ENCODE data around the gene GRK1. TPM values are rescaled to one million over a fixed set of nuclear protein-coding genes. Genes with fewer than 3 reads are reported as not detected.

The GRK1 gene
- total RNA-seq, 1 donor from 2014 or later: 1.1 TPM

DNA sequence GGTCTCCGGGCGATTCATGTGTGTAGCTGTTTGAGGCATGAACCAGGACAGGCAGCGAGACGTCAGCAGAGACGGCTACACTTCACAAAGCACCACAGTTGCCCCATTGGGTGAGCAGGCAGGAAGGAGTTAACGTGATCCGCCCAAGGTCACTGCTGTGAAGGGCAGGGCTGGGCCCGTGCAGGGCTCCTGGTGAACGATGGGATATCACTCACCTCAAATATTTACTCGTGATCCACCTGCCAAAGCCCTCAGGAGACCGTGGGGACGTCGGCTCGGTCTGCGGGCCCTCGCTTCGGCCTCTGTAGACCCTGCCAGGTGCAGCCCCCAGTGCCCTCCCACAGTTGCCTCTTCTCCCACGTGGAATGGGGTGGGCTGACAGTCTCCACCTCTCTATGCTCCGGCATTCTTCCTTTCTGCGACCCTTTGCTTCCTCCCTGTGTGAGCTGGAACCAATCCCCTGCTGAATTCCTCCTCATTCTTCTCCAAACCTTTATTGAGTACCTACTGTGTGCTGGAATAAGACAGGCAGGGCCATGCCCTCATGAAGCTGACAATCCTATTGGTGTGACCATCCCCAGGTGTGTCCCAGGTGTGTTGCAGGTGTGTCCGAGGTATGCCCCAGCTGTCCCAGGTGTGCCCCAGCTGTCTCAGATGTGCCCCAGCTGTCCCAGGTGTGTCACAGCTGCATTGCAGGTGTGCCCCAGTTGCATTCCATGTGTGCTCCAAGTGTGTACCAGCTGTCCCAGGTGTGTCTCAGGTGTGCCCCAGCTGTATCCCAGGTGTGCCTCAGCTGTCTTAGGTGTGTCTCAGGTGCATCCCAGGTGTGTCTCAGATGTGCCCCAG, 2.0 kb upstream of the GRK1 start:
- no peak for DNase-seq (ENCODE audit: low spot score, unreplicated experiment)
- peaks cover 6% of the 10 kb centered on the region for H3K27me3 Mint-ChIP-seq
- peaks cover 12% of the 10 kb centered on the region for H3K4me1 Mint-ChIP-seq (ENCODE audit: low read depth)
- peak overlapping the region; percentile 78 for H3K27ac Mint-ChIP-seq
- peaks cover 1% of the 10 kb centered on the region for H3K36me3 Mint-ChIP-seq (ENCODE audit: insufficient read depth)
- TF ChIP-seq, protein P1, sequence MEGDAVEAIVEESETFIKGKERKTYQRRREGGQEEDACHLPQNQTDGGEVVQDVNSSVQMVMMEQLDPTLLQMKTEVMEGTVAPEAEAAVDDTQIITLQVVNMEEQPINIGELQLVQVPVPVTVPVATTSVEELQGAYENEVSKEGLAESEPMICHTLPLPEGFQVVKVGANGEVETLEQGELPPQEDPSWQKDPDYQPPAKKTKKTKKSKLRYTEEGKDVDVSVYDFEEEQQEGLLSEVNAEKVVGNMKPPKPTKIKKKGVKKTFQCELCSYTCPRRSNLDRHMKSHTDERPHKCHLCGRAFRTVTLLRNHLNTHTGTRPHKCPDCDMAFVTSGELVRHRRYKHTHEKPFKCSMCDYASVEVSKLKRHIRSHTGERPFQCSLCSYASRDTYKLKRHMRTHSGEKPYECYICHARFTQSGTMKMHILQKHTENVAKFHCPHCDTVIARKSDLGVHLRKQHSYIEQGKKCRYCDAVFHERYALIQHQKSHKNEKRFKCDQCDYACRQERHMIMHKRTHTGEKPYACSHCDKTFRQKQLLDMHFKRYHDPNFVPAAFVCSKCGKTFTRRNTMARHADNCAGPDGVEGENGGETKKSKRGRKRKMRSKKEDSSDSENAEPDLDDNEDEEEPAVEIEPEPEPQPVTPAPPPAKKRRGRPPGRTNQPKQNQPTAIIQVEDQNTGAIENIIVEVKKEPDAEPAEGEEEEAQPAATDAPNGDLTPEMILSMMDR (IDR thresholded peaks at IDR 0.05; ENCODE audit: unreplicated experiment): no peak
- no peak overlapping the region for H3K4me3 Mint-ChIP-seq (ENCODE audit: low read depth)
- peaks cover 17% of the 10 kb centered on the region for H3K9me3 Mint-ChIP-seq (ENCODE audit: low read depth)

GRCh38 chr13:113665597-113666328, 1.3 kb upstream of the GRK1 start:
- Mint-ChIP-seq H3K9me3 (ENCODE audit: low read depth) (peaks cover 15% of the 10 kb centered on the region), H3K36me3 (ENCODE audit: insufficient read depth) (peaks cover under 1% of the 10 kb centered on the region), H3K27ac (no peak overlapping the region), H3K4me3 (ENCODE audit: low read depth) (no peak overlapping the region), H3K27me3 (peaks cover 6% of the 10 kb centered on the region), H3K4me1 (ENCODE audit: low read depth) (peaks cover 12% of the 10 kb centered on the region)
- no peak for DNase-seq (ENCODE audit: low spot score, unreplicated experiment)
- TF ChIP-seq, protein P1 (IDR thresholded peaks at IDR 0.05; ENCODE audit: unreplicated experiment): no peak

GRCh38 chr13:113666329-113666670, 719 bp upstream of the GRK1 start:
- TF ChIP-seq, protein P1 (IDR thresholded peaks at IDR 0.05; ENCODE audit: unreplicated experiment): no peak
- Mint-ChIP-seq H3K27ac (no peak overlapping the region), H3K27me3 (peaks cover 6% of the 10 kb centered on the region), H3K4me3 (ENCODE audit: low read depth) (no peak overlapping the region), H3K36me3 (ENCODE audit: insufficient read depth) (no peaks in the 10 kb centered on the region), H3K4me1 (ENCODE audit: low read depth) (peaks cover 12% of the 10 kb centered on the region), H3K9me3 (ENCODE audit: low read depth) (peaks cover 10% of the 10 kb centered on the region)
- DNase-seq (ENCODE audit: low spot score, unreplicated experiment): no peak

DNA sequence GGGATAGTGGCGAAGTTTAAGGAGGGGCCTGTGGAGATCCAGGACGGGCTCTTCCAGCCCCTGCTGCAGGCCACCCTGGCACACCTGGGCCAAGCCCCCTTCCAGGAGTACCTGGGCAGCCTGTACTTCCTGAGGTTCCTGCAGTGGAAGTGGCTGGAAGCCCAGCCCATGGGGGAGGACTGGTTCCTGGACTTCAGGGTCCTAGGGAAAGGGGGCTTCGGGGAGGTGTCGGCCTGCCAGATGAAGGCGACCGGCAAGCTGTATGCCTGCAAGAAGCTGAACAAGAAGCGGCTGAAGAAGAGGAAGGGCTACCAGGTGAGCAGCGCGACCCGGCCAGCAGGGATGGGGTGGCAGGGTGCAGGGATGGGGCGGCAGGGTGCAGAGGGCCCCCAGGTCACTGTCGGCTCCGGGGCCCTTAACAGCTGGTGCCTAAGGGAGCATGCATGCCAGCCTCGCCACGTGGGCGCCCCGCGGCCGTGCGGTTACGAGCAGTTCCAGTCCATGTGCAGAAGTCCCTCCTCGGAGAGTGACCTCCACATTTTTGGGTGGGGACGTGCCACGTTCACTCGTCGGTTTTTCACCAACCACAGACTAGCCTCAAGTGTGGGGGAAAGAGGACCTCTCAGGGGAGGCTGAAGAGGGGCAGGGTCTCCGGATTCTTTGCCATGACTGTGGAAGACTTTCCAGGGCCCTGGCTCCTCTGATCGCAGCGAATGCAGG, 912 bp downstream of the GRK1 start:
- no peak overlapping the region for H3K4me3 Mint-ChIP-seq (ENCODE audit: low read depth)
- H3K27ac Mint-ChIP-seq: no peak overlapping the region
- H3K9me3 Mint-ChIP-seq (ENCODE audit: low read depth): no peaks in the 10 kb centered on the region
- H3K27me3 Mint-ChIP-seq: peaks cover 9% of the 10 kb centered on the region
- H3K36me3 Mint-ChIP-seq (ENCODE audit: insufficient read depth): no peaks in the 10 kb centered on the region
- DNase-seq (ENCODE audit: low spot score, unreplicated experiment): no peak
- TF ChIP-seq, protein P1 (IDR thresholded peaks at IDR 0.05; ENCODE audit: unreplicated experiment): no peak
- peaks cover 12% of the 10 kb centered on the region for H3K4me1 Mint-ChIP-seq (ENCODE audit: low read depth)

- DNase-seq (ENCODE audit: low spot score, unreplicated experiment): no peak
- Mint-ChIP-seq H3K27ac (no peak overlapping the region), H3K4me3 (ENCODE audit: low read depth) (no peak overlapping the region), H3K27me3 (peaks cover 9% of the 10 kb centered on the region), H3K36me3 (ENCODE audit: insufficient read depth) (no peaks in the 10 kb centered on the region), H3K4me1 (ENCODE audit: low read depth) (peaks cover 12% of the 10 kb centered on the region), H3K9me3 (ENCODE audit: low read depth) (no peaks in the 10 kb centered on the region)
- TF ChIP-seq, protein P1 (IDR thresholded peaks at IDR 0.05; ENCODE audit: unreplicated experiment): no peak
Observed at GRCh38 chr13:113668491-113668971, 1.5 kb downstream of the GRK1 start.

Data from progenitor cell of endocrine pancreas (in vitro differentiated cells).